Measurements from ENCODE around the gene SMC4.
A peak's percentile ranks its signal among the peaks of the same experiment; 100 is the strongest.

The SMC4 gene

DNA sequence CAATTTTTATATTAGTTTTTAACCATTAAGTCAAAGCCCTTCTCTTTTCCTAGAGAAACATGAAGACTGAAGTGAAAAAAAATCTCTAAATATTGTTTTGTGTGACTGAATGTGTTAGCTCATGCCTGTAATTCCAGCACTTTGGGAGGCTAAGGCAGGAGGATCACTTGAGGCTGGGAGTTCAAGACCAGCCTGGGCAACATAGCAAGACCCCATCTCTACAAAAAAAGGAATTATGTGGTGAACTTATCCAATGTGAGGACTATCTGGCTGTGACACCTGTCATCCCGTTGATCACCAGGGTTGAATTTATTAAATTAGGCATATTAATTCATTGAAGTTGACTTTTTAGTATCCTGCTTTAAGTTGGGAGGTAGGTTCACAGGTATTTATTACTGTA, 13.0 kb downstream of the SMC4 start:
- Histone ChIP-seq H3K27ac (ENCODE audit: insufficient read depth in 1 of 2, low read depth in 1 of 2, low read length in 2 of 2, poor library complexity in 1 of 2, severe bottlenecking in 2 of 2) (no peak overlapping the region), H3K9me3 (ENCODE audit: control extremely low read depth in 1 of 5, control insufficient read depth in 4 of 5, insufficient read depth in 2 of 5, low read depth in 1 of 5, low read length in 4 of 5) (no peaks in the 10 kb centered on the region), H3K27me3 (replicated peaks in 2 of 5; ENCODE audit: control insufficient read depth in 4 of 5, insufficient read depth in 5 of 5, low read length in 4 of 5) (no peaks in the 10 kb centered on the region), H3K36me3 (ENCODE audit: control insufficient read depth in 4 of 4, insufficient read depth in 4 of 4, low read length in 3 of 4) (peaks cover 11 to 72% (median 32%) of the 10 kb centered on the region in 4 experiments), H3K4me1 (ENCODE audit: control extremely low read depth in 1 of 4, control insufficient read depth in 4 of 4, insufficient read depth in 4 of 4, low read length in 3 of 4) (peaks cover 8 to 23% (median 13%) of the 10 kb centered on the region in 4 experiments), H3K4me3 (ENCODE audit: control insufficient read depth in 1 of 7, extremely low read depth in 1 of 7, insufficient read depth in 4 of 7, low read depth in 2 of 7, low read length in 6 of 7) (no peak overlapping the region)
- ChIA-PET POLR2A (no interaction called here), CTCF (interaction anchor here (0.9 to 3.3 kb wide), 7 partner anchors 9 to 528 kb away, joined by 3 to 22 read pairs (median 6); no protein-coding TSS in a partner anchor)
- WGBS (ENCODE audit: insufficient coverage): no CpG with 5 or more reads among the region's 1 CpG
- DNase-seq: no peak

DNA sequence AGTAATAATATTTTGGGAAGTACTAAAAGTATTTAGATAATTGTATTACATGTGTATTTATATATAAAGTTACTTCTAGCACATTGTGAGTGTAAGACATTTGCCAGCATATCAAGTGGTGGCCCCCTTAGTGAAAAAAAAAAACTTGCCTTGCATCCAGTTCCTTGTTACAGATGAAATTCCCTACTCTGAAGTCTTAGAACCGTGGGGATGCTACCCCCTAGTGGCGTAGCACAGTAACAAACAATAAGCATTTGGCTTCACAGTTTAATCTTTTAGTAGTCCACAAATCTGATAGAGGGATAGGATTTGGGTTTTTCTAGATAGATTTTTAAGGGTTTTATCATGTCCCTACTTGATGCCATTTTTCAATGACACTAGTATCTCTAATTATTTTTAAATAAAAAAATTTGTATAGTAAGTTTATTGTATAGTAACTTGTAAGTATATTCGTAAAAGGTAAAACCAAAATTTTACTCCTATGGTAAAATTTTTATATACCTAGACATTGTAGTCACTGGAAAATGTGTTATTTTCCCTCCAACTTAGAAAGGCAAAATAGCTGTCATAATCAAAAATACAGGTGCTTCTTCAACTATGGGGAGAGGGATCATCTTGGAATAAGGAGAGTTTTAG, 14.3 kb downstream of the SMC4 start:
- Histone ChIP-seq H3K4me1 (ENCODE audit: control extremely low read depth in 1 of 4, control insufficient read depth in 4 of 4, insufficient read depth in 4 of 4, low read length in 3 of 4) (peaks cover 8 to 23% (median 13%) of the 10 kb centered on the region in 4 experiments), H3K4me3 (ENCODE audit: control insufficient read depth in 1 of 7, extremely low read depth in 1 of 7, insufficient read depth in 4 of 7, low read depth in 2 of 7, low read length in 6 of 7) (no peak overlapping the region), H3K27me3 (replicated peaks in 2 of 5; ENCODE audit: control insufficient read depth in 4 of 5, insufficient read depth in 5 of 5, low read length in 4 of 5) (no peaks in the 10 kb centered on the region), H3K9me3 (ENCODE audit: control extremely low read depth in 1 of 5, control insufficient read depth in 4 of 5, insufficient read depth in 2 of 5, low read depth in 1 of 5, low read length in 4 of 5) (no peaks in the 10 kb centered on the region), H3K27ac (ENCODE audit: insufficient read depth in 1 of 2, low read depth in 1 of 2, low read length in 2 of 2, poor library complexity in 1 of 2, severe bottlenecking in 2 of 2) (no peak overlapping the region), H3K36me3 (ENCODE audit: control insufficient read depth in 4 of 4, insufficient read depth in 4 of 4, low read length in 3 of 4) (peaks cover 7 to 73% (median 39%) of the 10 kb centered on the region in 4 experiments)
- ChIA-PET CTCF (interaction anchor here (0.6 to 3.3 kb wide), 19 partner anchors 11 to 1371 kb away, joined by 3 to 22 read pairs (median 3); partner anchors contain the start of gene SMC4), POLR2A (no interaction called here)
- DNase-seq: peak; percentile 89 to 94 (median 90)
- WGBS (ENCODE audit: insufficient coverage): no CpG with 5 or more reads among the region's 3 CpGs

- POLR2A ChIA-PET: no interaction called here
- Histone ChIP-seq H3K4me1 (ENCODE audit: control extremely low read depth in 1 of 4, control insufficient read depth in 4 of 4, insufficient read depth in 4 of 4, low read length in 3 of 4) (peaks cover 8 to 19% (median 13%) of the 10 kb centered on the region in 4 experiments), H3K9me3 (ENCODE audit: control extremely low read depth in 1 of 5, control insufficient read depth in 4 of 5, insufficient read depth in 2 of 5, low read depth in 1 of 5, low read length in 4 of 5) (no peaks in the 10 kb centered on the region), H3K4me3 (ENCODE audit: control insufficient read depth in 1 of 7, extremely low read depth in 1 of 7, insufficient read depth in 4 of 7, low read depth in 2 of 7, low read length in 6 of 7) (no peak overlapping the region), H3K36me3 (ENCODE audit: control insufficient read depth in 4 of 4, insufficient read depth in 4 of 4, low read length in 3 of 4) (peaks cover 10 to 86% (median 49%) of the 10 kb centered on the region in 4 experiments), H3K27ac (ENCODE audit: insufficient read depth in 1 of 2, low read depth in 1 of 2, low read length in 2 of 2, poor library complexity in 1 of 2, severe bottlenecking in 2 of 2) (no peak overlapping the region), H3K27me3 (replicated peaks in 2 of 5; ENCODE audit: control insufficient read depth in 4 of 5, insufficient read depth in 5 of 5, low read length in 4 of 5) (no peaks in the 10 kb centered on the region)
- CTCF ChIA-PET: interaction anchor here (1.0 to 1.3 kb wide), 4 partner anchors 9 to 414 kb away, joined by 3 read pairs; no protein-coding TSS in a partner anchor
- WGBS (ENCODE audit: insufficient coverage): no CpG with 5 or more reads among the region's 3 CpGs
- no peak for DNase-seq
Measured at GRCh38 chr3:160417311-160417710, 17.9 kb downstream of the SMC4 start.

DNA sequence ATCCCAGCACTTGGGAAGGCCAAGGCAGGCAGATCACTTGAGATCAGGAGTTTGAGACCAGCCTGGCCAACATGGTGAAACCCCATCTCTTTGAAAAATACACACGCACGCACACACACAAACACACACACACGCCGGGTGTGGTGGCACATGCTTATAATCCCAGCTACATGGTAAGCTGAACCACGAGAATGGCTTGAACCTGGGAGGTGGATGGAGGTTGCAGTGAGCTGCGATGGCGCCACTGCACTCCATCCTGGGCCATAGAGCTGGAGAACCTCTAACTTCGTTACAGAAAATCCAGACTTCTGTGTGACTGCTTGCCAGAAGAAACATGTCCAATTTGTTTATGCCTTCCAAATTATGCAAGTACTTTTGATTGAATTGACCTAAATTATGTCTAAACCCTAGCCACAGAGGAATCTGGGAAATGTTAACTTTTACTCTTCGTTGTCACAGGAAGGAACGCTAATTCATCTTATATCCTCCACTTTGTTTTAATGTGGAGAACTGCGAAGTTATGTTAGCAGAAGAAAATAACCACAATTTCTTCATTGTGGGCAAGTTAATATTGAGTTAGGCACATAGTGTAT, 28.5 kb downstream of the SMC4 start:
- ChIA-PET CTCF (interaction anchor here (1.4 kb wide), 1 partner anchor 11 kb away, joined by 3 read pairs; no protein-coding TSS in a partner anchor), POLR2A (no interaction called here)
- Histone ChIP-seq H3K9me3 (ENCODE audit: control extremely low read depth in 1 of 5, control insufficient read depth in 4 of 5, insufficient read depth in 2 of 5, low read depth in 1 of 5, low read length in 4 of 5) (no peaks in the 10 kb centered on the region), H3K27me3 (replicated peaks in 2 of 5; ENCODE audit: control insufficient read depth in 4 of 5, insufficient read depth in 5 of 5, low read length in 4 of 5) (no peaks in the 10 kb centered on the region), H3K36me3 (ENCODE audit: control insufficient read depth in 4 of 4, insufficient read depth in 4 of 4, low read length in 3 of 4) (peaks cover 35 to 94% (median 64%) of the 10 kb centered on the region in 4 experiments), H3K4me3 (ENCODE audit: control insufficient read depth in 1 of 7, extremely low read depth in 1 of 7, insufficient read depth in 4 of 7, low read depth in 2 of 7, low read length in 6 of 7) (no peak overlapping the region), H3K27ac (ENCODE audit: insufficient read depth in 1 of 2, low read depth in 1 of 2, low read length in 2 of 2, poor library complexity in 1 of 2, severe bottlenecking in 2 of 2) (no peak overlapping the region), H3K4me1 (ENCODE audit: control extremely low read depth in 1 of 4, control insufficient read depth in 4 of 4, insufficient read depth in 4 of 4, low read length in 3 of 4) (no peaks in the 10 kb centered on the region)
- no peak for DNase-seq
- WGBS (ENCODE audit: insufficient coverage): 97% methylated on average over 8 of the region's 11 CpGs

- Histone ChIP-seq H3K36me3 (ENCODE audit: control insufficient read depth in 4 of 4, insufficient read depth in 4 of 4, low read length in 3 of 4) (peaks cover 20 to 87% (median 50%) of the 10 kb centered on the region in 4 experiments), H3K27ac (ENCODE audit: insufficient read depth in 1 of 2, low read depth in 1 of 2, low read length in 2 of 2, poor library complexity in 1 of 2, severe bottlenecking in 2 of 2) (peak overlapping the region in 1 of 2 experiments; percentile 18), H3K4me1 (ENCODE audit: control extremely low read depth in 1 of 4, control insufficient read depth in 4 of 4, insufficient read depth in 4 of 4, low read length in 3 of 4) (no peaks in the 10 kb centered on the region), H3K4me3 (ENCODE audit: control insufficient read depth in 1 of 7, extremely low read depth in 1 of 7, insufficient read depth in 4 of 7, low read depth in 2 of 7, low read length in 6 of 7) (no peak overlapping the region), H3K27me3 (replicated peaks in 2 of 5; ENCODE audit: control insufficient read depth in 4 of 5, insufficient read depth in 5 of 5, low read length in 4 of 5) (no peaks in the 10 kb centered on the region), H3K9me3 (ENCODE audit: control extremely low read depth in 1 of 5, control insufficient read depth in 4 of 5, insufficient read depth in 2 of 5, low read depth in 1 of 5, low read length in 4 of 5) (no peaks in the 10 kb centered on the region)
- no peak for DNase-seq
- 71% methylated on average over 1 of the region's 2 CpGs for WGBS (ENCODE audit: insufficient coverage)
- ChIA-PET POLR2A (no interaction called here), CTCF (no interaction called here)
Measured at GRCh38 chr3:160434071-160434470, 34.6 kb downstream of the SMC4 start.

GRCh38 chr3:160435095-160435494, 35.6 kb downstream of the SMC4 start:
- 83% methylated on average over 2 of the region's 2 CpGs for WGBS (ENCODE audit: insufficient coverage)
- ChIA-PET POLR2A (no interaction called here), CTCF (interaction anchor here (0.7 kb wide), 2 partner anchors 9 to 25 kb away, joined by 3 to 4 read pairs; no protein-coding TSS in a partner anchor)
- no peak overlapping the region for H3K27ac ChIP-seq (ENCODE audit: insufficient read depth in 1 of 2, low read depth in 1 of 2, low read length in 2 of 2, poor library complexity in 1 of 2, severe bottlenecking in 2 of 2)
- no peak overlapping the region for H3K4me3 ChIP-seq (ENCODE audit: control insufficient read depth in 1 of 7, extremely low read depth in 1 of 7, insufficient read depth in 4 of 7, low read depth in 2 of 7, low read length in 6 of 7)
- no peaks in the 10 kb centered on the region for H3K4me1 ChIP-seq (ENCODE audit: control extremely low read depth in 1 of 4, control insufficient read depth in 4 of 4, insufficient read depth in 4 of 4, low read length in 3 of 4)
- H3K36me3 ChIP-seq (ENCODE audit: control insufficient read depth in 4 of 4, insufficient read depth in 4 of 4, low read length in 3 of 4): peaks cover 20 to 80% (median 47%) of the 10 kb centered on the region in 4 experiments
- no peak for DNase-seq
- H3K27me3 ChIP-seq (replicated peaks in 2 of 5; ENCODE audit: control insufficient read depth in 4 of 5, insufficient read depth in 5 of 5, low read length in 4 of 5): no peaks in the 10 kb centered on the region
- no peaks in the 10 kb centered on the region for H3K9me3 ChIP-seq (ENCODE audit: control extremely low read depth in 1 of 5, control insufficient read depth in 4 of 5, insufficient read depth in 2 of 5, low read depth in 1 of 5, low read length in 4 of 5)

DNA sequence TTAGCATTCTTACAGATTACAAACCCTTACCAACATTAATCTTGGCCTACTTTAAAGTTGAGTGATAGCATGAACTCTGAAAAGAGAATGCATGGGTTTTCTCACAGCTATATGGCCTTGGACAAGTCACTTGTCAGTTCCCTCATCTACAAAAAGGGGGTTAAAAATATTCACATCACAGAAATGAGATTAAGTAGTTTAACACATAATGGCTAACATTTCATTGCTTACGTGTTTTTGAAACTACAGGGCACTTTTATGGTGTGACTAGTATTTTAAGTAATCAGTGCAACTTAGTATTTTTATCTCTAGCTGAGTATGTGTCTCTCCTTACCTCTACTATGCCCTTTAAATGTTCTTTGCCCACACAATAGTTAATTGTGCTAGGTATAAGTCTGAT, 36.3 kb downstream of the SMC4 start:
- no CpG with 5 or more reads among the region's 1 CpG for WGBS (ENCODE audit: insufficient coverage)
- Histone ChIP-seq H3K9me3 (ENCODE audit: control extremely low read depth in 1 of 5, control insufficient read depth in 4 of 5, insufficient read depth in 2 of 5, low read depth in 1 of 5, low read length in 4 of 5) (no peaks in the 10 kb centered on the region), H3K27ac (ENCODE audit: insufficient read depth in 1 of 2, low read depth in 1 of 2, low read length in 2 of 2, poor library complexity in 1 of 2, severe bottlenecking in 2 of 2) (no peak overlapping the region), H3K27me3 (replicated peaks in 2 of 5; ENCODE audit: control insufficient read depth in 4 of 5, insufficient read depth in 5 of 5, low read length in 4 of 5) (no peaks in the 10 kb centered on the region), H3K36me3 (ENCODE audit: control insufficient read depth in 4 of 4, insufficient read depth in 4 of 4, low read length in 3 of 4) (peaks cover 19 to 74% (median 48%) of the 10 kb centered on the region in 4 experiments), H3K4me3 (ENCODE audit: control insufficient read depth in 1 of 7, extremely low read depth in 1 of 7, insufficient read depth in 4 of 7, low read depth in 2 of 7, low read length in 6 of 7) (no peak overlapping the region), H3K4me1 (ENCODE audit: control extremely low read depth in 1 of 4, control insufficient read depth in 4 of 4, insufficient read depth in 4 of 4, low read length in 3 of 4) (no peaks in the 10 kb centered on the region)
- CTCF ChIA-PET: interaction anchor here (0.9 kb wide), 1 partner anchor 14 kb away, joined by 3 read pairs; the partner anchor contains the start of gene TRIM59
- DNase-seq: no peak
- POLR2A ChIA-PET: no interaction called here

Measured in common myeloid progenitor, CD34-positive (primary cell).